H9 (cell line): ENCODE data around the gene GABRR3. TPM values are rescaled to one million over a fixed set of nuclear protein-coding genes. Genes with fewer than 3 reads are reported as not detected.

Source experiments
- DNase-seq: peaks from one replicate; pipeline ENCODE4 v3.0.0-alpha.2; 2017
- H2AFZ ChIP-seq: one replicate; pipeline ENCODE4 v1.6.1; 2013; ENCODE audit warnings: mild to moderate bottlenecking, low read length, control low read depth, moderate library complexity
- H2AK5ac ChIP-seq: 2 replicates; pipeline ENCODE4 v1.6.1; 2013; ENCODE audit warnings: low read length, control low read depth, mixed read lengths; ENCODE audit not compliant: insufficient read length
- H2BK120ac ChIP-seq: one replicate; pipeline ENCODE4 v1.6.1; 2013; ENCODE audit warnings: low read depth, mild to moderate bottlenecking, low read length, control low read depth, inconsistent platforms; ENCODE audit not compliant: poor library complexity, severe bottlenecking
- H2BK12ac ChIP-seq: 2 replicates; pipeline ENCODE4 v1.6.1; 2013; ENCODE audit warnings: low read length, control low read depth, mixed read lengths, low read depth; ENCODE audit not compliant: insufficient read length
- H2BK15ac ChIP-seq: 2 replicates; pipeline ENCODE4 v1.6.1; 2013; ENCODE audit warnings: low read depth, low read length, control low read depth
- H2BK20ac ChIP-seq: one replicate; pipeline ENCODE4 v1.6.1; 2013; ENCODE audit warnings: low read depth, mild to moderate bottlenecking, low read length, control low read depth, inconsistent platforms; ENCODE audit not compliant: poor library complexity, severe bottlenecking
- H2BK5ac ChIP-seq: 2 replicates; pipeline ENCODE4 v1.6.1; 2013; ENCODE audit warnings: low read length, control low read depth, mixed read lengths; ENCODE audit not compliant: insufficient read length
- H3K14ac ChIP-seq: 2 replicates; pipeline ENCODE4 v1.6.1; 2013; ENCODE audit warnings: low read length, control low read depth; ENCODE audit not compliant: insufficient read depth
- H3K18ac ChIP-seq: 2 replicates; pipeline ENCODE4 v1.6.1; 2013; ENCODE audit warnings: low read depth, mild to moderate bottlenecking, mixed read lengths, low read length, control low read depth; ENCODE audit not compliant: insufficient read length
- H3K23ac ChIP-seq: 2 replicates; pipeline ENCODE4 v1.6.1; 2013; ENCODE audit warnings: low read length, control low read depth, mixed read lengths, low read depth; ENCODE audit not compliant: insufficient read length
- H3K23me2 ChIP-seq: 2 replicates; pipeline ENCODE4 v1.6.1; 2013; ENCODE audit warnings: low read depth, mild to moderate bottlenecking, mixed read lengths, low read length, control low read depth; ENCODE audit not compliant: insufficient read length, poor library complexity, severe bottlenecking
- H3K27ac ChIP-seq: 2 replicates; pipeline ENCODE4 v1.5.1; 2013; ENCODE audit warnings: low read length, control low read depth, mixed read lengths, low read depth; ENCODE audit not compliant: insufficient read length
- H3K27me3 ChIP-seq: 2 replicates; pipeline ENCODE4 v1.6.1; 2013; ENCODE audit warnings: low read length, control low read depth, inconsistent platforms; ENCODE audit not compliant: insufficient read depth
- H3K4ac ChIP-seq: 2 replicates; pipeline ENCODE4 v1.6.1; 2013; ENCODE audit warnings: low read depth, mild to moderate bottlenecking, control low read depth, inconsistent platforms, low read length, moderate library complexity
- H3K4me1 ChIP-seq: 2 replicates; pipeline ENCODE4 v1.6.1; 2013; ENCODE audit warnings: low read length, control low read depth, inconsistent platforms; ENCODE audit not compliant: insufficient read depth
- H3K4me2 ChIP-seq: 2 replicates; pipeline ENCODE4 v1.6.1; 2013; ENCODE audit warnings: low read length, control low read depth, mixed read lengths; ENCODE audit not compliant: insufficient read length, insufficient read depth
- H3K56ac ChIP-seq: 2 replicates; pipeline ENCODE4 v1.6.1; 2013; ENCODE audit warnings: low read depth, mild to moderate bottlenecking, mixed read lengths, low read length, control low read depth; ENCODE audit not compliant: insufficient read length
- H3K79me1 ChIP-seq: 2 replicates; pipeline ENCODE4 v1.6.1; 2013; ENCODE audit warnings: low read depth, mild to moderate bottlenecking, moderate library complexity, low read length, control low read depth, inconsistent platforms; ENCODE audit not compliant: insufficient read depth, poor library complexity, severe bottlenecking
- H3K79me2 ChIP-seq: 2 replicates; pipeline ENCODE4 v1.6.1; 2013; ENCODE audit warnings: low read length, control low read depth, inconsistent platforms; ENCODE audit not compliant: insufficient read depth
- H3K9ac ChIP-seq: 2 replicates; pipeline ENCODE4 v1.6.1; 2013; ENCODE audit warnings: low read length, control low read depth, mixed read lengths; ENCODE audit not compliant: insufficient read length; ENCODE audit errors: extremely low read depth
- H3K9me3 ChIP-seq: one replicate; pipeline ENCODE4 v1.6.1; 2013; ENCODE audit warnings: low read depth, low read length, inconsistent platforms; ENCODE audit not compliant: control insufficient read depth
- H3T11ph ChIP-seq: one replicate; pipeline ENCODE4 v1.6.1; 2013; ENCODE audit warnings: mild to moderate bottlenecking, low read length, control low read depth, inconsistent platforms
- H4K20me1 ChIP-seq: one replicate; pipeline ENCODE4 v1.6.1; 2013; ENCODE audit not compliant: control insufficient read depth, insufficient read length, insufficient read depth
- H4K5ac ChIP-seq: 2 replicates; pipeline ENCODE4 v1.6.1; 2013; ENCODE audit warnings: low read depth, mild to moderate bottlenecking, mixed read lengths, low read length, control low read depth; ENCODE audit not compliant: insufficient read length
- H4K8ac ChIP-seq: replicated peaks from 2 replicates; pipeline ENCODE4 v1.6.1; 2013; ENCODE audit warnings: low read length, control low read depth, mixed read lengths, low read depth; ENCODE audit not compliant: insufficient read length
- H4K91ac ChIP-seq: 2 replicates; pipeline ENCODE4 v1.6.1; 2013; ENCODE audit warnings: low read depth, mild to moderate bottlenecking, moderate library complexity, mixed read lengths, low read length, control low read depth; ENCODE audit not compliant: insufficient read length
- H3K27ac Mint-ChIP-seq, 3 experiments: 2 replicates in 2 of 3; 3 replicates in 1 of 3; pipeline ENCODE4 v1.8.0; 2020 to 2021; ENCODE audit warnings: mixed read lengths in 3 of 3, mild to moderate bottlenecking in 1 of 3, moderate library complexity in 1 of 3
- H3K27me3 Mint-ChIP-seq: 2 replicates; pipeline ENCODE4 v1.8.0; 2021; ENCODE audit warnings: low read depth, mild to moderate bottlenecking, moderate library complexity, mixed read lengths
- H3K36me3 Mint-ChIP-seq, 3 experiments: 2 replicates in 2 of 3; 3 replicates in 1 of 3; pipeline ENCODE4 v1.8.0; 2020 to 2021; ENCODE audit warnings: low read depth in 3 of 3, mixed read lengths in 3 of 3; ENCODE audit not compliant: insufficient read depth in 1 of 3
- H3K4me1 Mint-ChIP-seq, 2 experiments: 2 replicates each; pipeline ENCODE4 v1.8.0; 2020; ENCODE audit warnings: mixed read lengths in 2 of 2
- H3K4me3 Mint-ChIP-seq, 2 experiments: 2 replicates in 1 of 2; 3 replicates in 1 of 2; pipeline ENCODE4 v1.8.0; 2020 to 2021; ENCODE audit warnings: mild to moderate bottlenecking in 2 of 2, mixed read lengths in 2 of 2, moderate library complexity in 1 of 2
- H3K9me3 Mint-ChIP-seq, 2 experiments: 2 replicates in 1 of 2; 3 replicates in 1 of 2; pipeline ENCODE4 v1.8.0; 2020; ENCODE audit warnings: mild to moderate bottlenecking in 2 of 2, mixed read lengths in 2 of 2, moderate library complexity in 1 of 2
- CTCF ChIP-seq: fragments of 200-600 bp; sonication (generic); conservative IDR thresholded peaks from 3 replicates; pipeline ENCODE4 v1.8.0; 2021; ENCODE audit warnings: antibody characterized with exemption, mild to moderate bottlenecking
- WGBS: extraction: QIAGEN DNeasy Blood & Tissue Kit; methylation state at CpG from one replicate; pipeline ENCODE4 v1.1.7; 2013; ENCODE audit warnings: missing lambda C conversion rate, low lambda C conversion rate, mixed read lengths; ENCODE audit not compliant: insufficient read length; ENCODE audit errors: extremely low coverage; 5-methylcytosine and 5-hydroxymethylcytosine counted together
- total RNA-seq: library from RNA; stranded (reverse); gene quantifications from 2 replicates; pipeline ENCODE4 v1.2.1, GENCODE V29; 2021

GABRR3 gene
- total RNA-seq, 1 experiment from 2014 or later: not detected

DNA sequence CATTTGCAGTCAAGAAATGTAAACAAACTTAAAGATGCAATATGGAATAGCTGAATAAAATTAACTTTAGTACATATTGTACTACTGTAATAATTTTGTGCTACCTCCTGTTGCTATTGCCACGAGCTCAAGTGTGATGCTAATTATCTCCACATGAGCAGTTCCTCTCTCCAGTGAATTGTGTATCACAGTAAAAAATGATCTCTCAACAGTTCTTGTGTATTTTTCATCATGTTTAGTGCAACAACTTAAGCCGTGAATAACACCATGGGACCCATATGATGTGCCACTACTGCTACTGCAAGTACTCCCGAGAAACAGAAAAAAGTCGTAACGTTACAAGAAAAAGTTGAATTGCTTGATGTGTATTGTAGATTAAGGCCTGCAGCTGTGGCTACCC is 75.2 kb downstream of the GABRR3 start:
- H3K4me2 ChIP-seq: no peak overlapping the region
- H2BK5ac ChIP-seq: no peak overlapping the region
- no peak overlapping the region for H3K27ac ChIP-seq
- no peak overlapping the region for H3K4ac ChIP-seq
- no peak overlapping the region for H4K91ac ChIP-seq
- WGBS: no CpG with 5 or more reads among the region's 5 CpGs
- no peak overlapping the region for H3K23ac ChIP-seq
- H3K27ac Mint-ChIP-seq: no peak overlapping the region
- no peaks in the 10 kb centered on the region for H3K4me1 ChIP-seq
- H3K14ac ChIP-seq: no peak overlapping the region
- H2AFZ ChIP-seq: no peak overlapping the region
- no peaks in the 10 kb centered on the region for H3K9me3 Mint-ChIP-seq
- no peak overlapping the region for H4K8ac ChIP-seq
- no peak overlapping the region for H2BK12ac ChIP-seq
- DNase-seq: no peak
- no peak overlapping the region for H2AK5ac ChIP-seq
- H4K5ac ChIP-seq: no peak overlapping the region
- no peak overlapping the region for H2BK15ac ChIP-seq
- no peak overlapping the region for H3K18ac ChIP-seq
- H2BK20ac ChIP-seq: no peak overlapping the region
- peaks cover 0 to 2% of the 10 kb centered on the region in 2 experiments; a peak in 1 of 4 replicates for H3K4me1 Mint-ChIP-seq
- H3K79me1 ChIP-seq: no peaks in the 10 kb centered on the region
- H3K56ac ChIP-seq: no peak overlapping the region
- H4K20me1 ChIP-seq: no peaks in the 10 kb centered on the region
- no peak for TF ChIP-seq CTCF
- H3T11ph ChIP-seq: no peak overlapping the region
- no peak overlapping the region for H2BK120ac ChIP-seq
- H3K23me2 ChIP-seq: no peaks in the 10 kb centered on the region
- H3K4me3 Mint-ChIP-seq: no peak overlapping the region
- no peaks in the 10 kb centered on the region for H3K9me3 ChIP-seq
- H3K27me3 Mint-ChIP-seq: no peaks in the 10 kb centered on the region
- H3K27me3 ChIP-seq: no peaks in the 10 kb centered on the region
- peaks cover 0 to 8% (median 2%) of the 10 kb centered on the region in 3 experiments; a peak in 3 of 7 replicates for H3K36me3 Mint-ChIP-seq
- peaks cover 3% of the 10 kb centered on the region for H3K79me2 ChIP-seq
- no peak overlapping the region for H3K9ac ChIP-seq
